ENCODE measurements around the gene IMPDH1. TPM values are rescaled to one million over a fixed set of nuclear protein-coding genes. Genes with fewer than 3 reads are reported as not detected.

The IMPDH1 gene
- total RNA-seq, 2 donors from 2014 or later = 48.1 to 59.7 TPM

- ATAC-seq (ENCODE audit: insufficient number of reproducible peaks, low FRiP score, low read depth) (no peak), DNase-seq (ENCODE audit: low spot score) (no peak)
- no peak overlapping the region for H3K4me3 ChIP-seq
- H3K27me3 ChIP-seq (replicated peaks; ENCODE audit: insufficient read depth) = no peaks in the 10 kb centered on the region
- H3K4me1 ChIP-seq (ENCODE audit: control insufficient read depth in 1 of 2, low read depth in 2 of 2) = no peaks in the 10 kb centered on the region
- H3K27ac ChIP-seq = no peak overlapping the region
- H3K9me3 ChIP-seq = no peaks in the 10 kb centered on the region
- no peaks in the 10 kb centered on the region for H3K36me3 ChIP-seq
- no peak for TF ChIP-seq CTCF (IDR thresholded peaks at IDR 0.05)
Observed at GRCh38 chr7:128420773-128421172, 11.0 kb upstream of the IMPDH1 start.

- Histone ChIP-seq H3K27ac (no peak overlapping the region), H3K27me3 (replicated peaks; ENCODE audit: insufficient read depth) (no peaks in the 10 kb centered on the region), H3K4me1 (ENCODE audit: control insufficient read depth in 1 of 2, low read depth in 2 of 2) (no peaks in the 10 kb centered on the region), H3K36me3 (no peaks in the 10 kb centered on the region), H3K9me3 (no peaks in the 10 kb centered on the region), H3K4me3 (no peak overlapping the region)
- TF ChIP-seq CTCF (IDR thresholded peaks at IDR 0.05) = no peak
- ATAC-seq (ENCODE audit: insufficient number of reproducible peaks, low FRiP score, low read depth) = no peak
- no peak for DNase-seq (ENCODE audit: low spot score)
Observed at GRCh38 chr7:128419257-128419656, 9.5 kb upstream of the IMPDH1 start.

- no peak for ATAC-seq (ENCODE audit: insufficient number of reproducible peaks, low FRiP score, low read depth)
- Histone ChIP-seq H3K4me3 (no peak overlapping the region), H3K36me3 (no peaks in the 10 kb centered on the region), H3K9me3 (no peaks in the 10 kb centered on the region), H3K4me1 (ENCODE audit: control insufficient read depth in 1 of 2, low read depth in 2 of 2) (no peaks in the 10 kb centered on the region), H3K27me3 (replicated peaks; ENCODE audit: insufficient read depth) (no peaks in the 10 kb centered on the region), H3K27ac (no peak overlapping the region)
- no peak for DNase-seq (ENCODE audit: low spot score)
- TF ChIP-seq CTCF (IDR thresholded peaks at IDR 0.05) = no peak
Observed at GRCh38 chr7:128417071-128417470, 7.3 kb upstream of the IMPDH1 start.

- Histone ChIP-seq H3K9me3 (no peaks in the 10 kb centered on the region), H3K36me3 (no peaks in the 10 kb centered on the region), H3K27ac (no peak overlapping the region), H3K27me3 (replicated peaks; ENCODE audit: insufficient read depth) (no peaks in the 10 kb centered on the region), H3K4me1 (ENCODE audit: control insufficient read depth in 1 of 2, low read depth in 2 of 2) (peaks cover 0 to 4% of the 10 kb centered on the region in 2 donors), H3K4me3 (no peak overlapping the region)
- no peak for ATAC-seq (ENCODE audit: insufficient number of reproducible peaks, low FRiP score, low read depth)
- no peak for TF ChIP-seq CTCF (IDR thresholded peaks at IDR 0.05)
- no peak for DNase-seq (ENCODE audit: low spot score)
Observed at GRCh38 chr7:128415217-128415785, 5.5 kb upstream of the IMPDH1 start.

- no peaks in the 10 kb centered on the region for H3K9me3 ChIP-seq
- no peaks in the 10 kb centered on the region for H3K27me3 ChIP-seq (replicated peaks; ENCODE audit: insufficient read depth)
- peak overlapping the region; percentile 87 for H3K4me3 ChIP-seq
- H3K36me3 ChIP-seq = no peaks in the 10 kb centered on the region
- H3K4me1 ChIP-seq (ENCODE audit: control insufficient read depth in 1 of 2, low read depth in 2 of 2) = peaks cover 16 to 24% of the 10 kb centered on the region in 2 donors
- no peak for ATAC-seq (ENCODE audit: insufficient number of reproducible peaks, low FRiP score, low read depth)
- peak overlapping the region; percentile 90 to 92 for H3K27ac ChIP-seq
- no peak for DNase-seq (ENCODE audit: low spot score)
- no peak for TF ChIP-seq CTCF (IDR thresholded peaks at IDR 0.05)
Observed at GRCh38 chr7:128410451-128410753, 620 bp upstream of the IMPDH1 start.

Measured in thoracic aorta (tissue), 2 donors.